Esophagus muscularis mucosa (tissue), 4 donors: ENCODE results near the gene ZC3H12A. TPM values are rescaled to one million over a fixed set of nuclear protein-coding genes. Genes with fewer than 3 reads are reported as not detected.

Source experiments
- DNase-seq: peaks from one replicate; pipeline ENCODE4 v3.0.0-alpha.2; 2017; ENCODE audit errors: extremely low spot score
- H3K27ac ChIP-seq, 4 donors: fragments of 200-600 bp; sonication (generic); replicated peaks in 1 of 4; 1 replicate in 3 of 4; 2 replicates in 1 of 4; pipeline ENCODE4 v1.5.1; 2016 to 2019; ENCODE audit warnings: mild to moderate bottlenecking in 1 of 4
- H3K27me3 ChIP-seq, 4 donors: fragments of 200-600 bp; sonication (generic); one replicate each; pipeline versions ENCODE4 v1.5.1 to v1.6.0; 2016 to 2019
- H3K36me3 ChIP-seq, 4 donors: fragments of 200-600 bp; sonication (generic); one replicate each; pipeline ENCODE4 v1.5.1; 2016 to 2019
- H3K4me1 ChIP-seq, 4 donors: fragments of 200-600 bp; sonication (generic); one replicate each; pipeline ENCODE4 v1.5.1; 2016 to 2019
- H3K4me3 ChIP-seq, 4 donors: fragments of 200-600 bp; sonication (generic); 1 replicate in 2 of 4; 2 replicates in 2 of 4; pipeline ENCODE4 v1.5.1; 2016 to 2019; ENCODE audit warnings: mild to moderate bottlenecking in 4 of 4, moderate library complexity in 1 of 4
- H3K9me3 ChIP-seq, 4 donors: fragments of 200-600 bp; sonication (generic); 1 replicate in 3 of 4; 2 replicates in 1 of 4; pipeline ENCODE4 v1.5.1; 2016 to 2019
- EP300 ChIP-seq: sonication (generic); formaldehyde crosslinking; IDR thresholded peaks from one replicate; pipeline ENCODE4 v1.6.1; 2017; ENCODE audit warnings: antibody characterized with exemption
- POLR2A ChIP-seq: fragments of 450-650 bp; IDR thresholded peaks from one replicate; pipeline ENCODE4 v1.6.1; 2017; ENCODE audit warnings: antibody characterized with exemption, moderate library complexity, mild to moderate bottlenecking, low read depth
- POLR2AphosphoS5 ChIP-seq, 2 donors: sonication (generic); formaldehyde crosslinking; IDR thresholded peaks; one replicate each; pipeline ENCODE4 v1.6.1; 2017; ENCODE audit warnings: antibody characterized with exemption in 2 of 2
- WGBS: methylation state at CpG from one replicate; pipeline ENCODE4 v1.1.5; 2018; 5-methylcytosine and 5-hydroxymethylcytosine counted together
- intact Hi-C: fragments of 100-400 bp; cut with DNase I; formaldehyde crosslinking; loops from one replicate; pipeline ENCODE4 v1.15.1; 2023
- total RNA-seq, 4 donors: library from RNA; depleted of rRNA; stranded (reverse); fragments of >200 nt; gene quantifications; one replicate each; pipeline versions ENCODE4 v1.1.0 to v1.2.1, GENCODE V29; 2016
- TF ChIP-seq, protein P1 (sequence below), 3 experiments: fragments of 200-600 bp in 2 of 3; fragments of 450-650 bp in 1 of 3; sonication (generic) in 2 of 3; IDR thresholded peaks; one replicate each; pipeline ENCODE4 v1.5.1; 2017 to 2019; ENCODE audit warnings: antibody characterized with exemption in 3 of 3, mild to moderate bottlenecking in 2 of 3, moderate library complexity in 1 of 3

ZC3H12A gene
- total RNA-seq, 4 donors from 2014 or later: 9.6 to 23.5 (median 11.7) TPM

DNA sequence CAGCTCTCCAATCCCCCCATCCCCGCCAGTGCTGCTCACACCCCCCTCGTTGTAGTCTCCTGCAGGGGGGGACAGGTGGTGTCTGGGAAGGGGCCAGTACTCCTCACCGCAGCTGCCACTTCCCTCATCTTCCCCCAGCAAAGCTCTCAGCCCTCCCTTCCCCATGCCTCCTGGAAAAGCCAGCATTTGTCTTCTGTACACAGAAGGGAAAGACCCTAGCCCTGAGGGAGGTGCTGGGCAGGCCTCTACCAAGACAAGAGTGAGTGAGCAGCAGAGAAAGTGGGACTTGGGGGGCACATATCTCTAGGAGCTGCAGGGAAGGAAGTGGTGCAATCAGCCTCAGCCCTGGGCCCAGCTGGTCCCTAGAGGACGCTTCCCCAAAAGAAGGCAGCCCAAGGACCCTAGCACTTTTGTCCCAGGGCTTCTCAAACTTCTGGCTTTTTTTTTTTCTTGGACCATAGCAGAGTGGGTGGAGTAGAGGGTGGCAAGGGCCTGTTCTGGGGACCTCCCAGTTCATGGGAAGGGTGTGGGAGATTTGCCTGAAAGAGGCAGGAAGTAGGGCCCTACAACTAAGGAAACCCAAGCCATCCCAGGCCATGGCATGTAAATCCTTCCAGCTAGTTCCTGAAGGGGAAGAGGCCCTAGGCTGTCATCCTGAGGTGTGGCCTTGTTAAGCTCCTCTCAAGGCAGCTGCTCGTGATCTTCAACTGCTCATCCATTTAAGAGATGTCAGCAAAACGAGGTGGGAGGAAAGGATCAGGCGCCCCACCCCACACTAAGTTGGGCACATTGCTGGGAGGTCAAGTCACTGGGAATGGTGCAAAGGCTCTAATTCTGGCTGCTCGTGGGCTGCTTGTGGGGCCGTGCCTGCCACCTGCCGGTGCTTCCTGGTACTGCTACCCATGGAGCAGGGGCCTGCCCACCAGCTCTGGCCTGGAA lies 12.6 kb downstream of the ZC3H12A start:
- Histone ChIP-seq H3K9me3 (no peaks in the 10 kb centered on the region), H3K27ac (peak overlapping the region; percentile 72 to 83 (median 76)), H3K36me3 (peaks cover 39 to 75% (median 63%) of the 10 kb centered on the region in 4 donors), H3K4me1 (peaks cover 29 to 43% (median 39%) of the 10 kb centered on the region in 4 donors), H3K27me3 (no peaks in the 10 kb centered on the region), H3K4me3 (no peak overlapping the region)
- intact Hi-C loops: loop anchor here (1.0 kb wide), 1 partner anchor 32 kb away; no protein-coding TSS in a partner anchor
- WGBS: 10% methylated on average over 8 of the region's 10 CpGs
- peak; percentile 64 to 70 for TF ChIP-seq POLR2AphosphoS5 (IDR thresholded peaks at IDR 0.05)
- TF ChIP-seq POLR2A: no peak
- TF ChIP-seq, protein P1, sequence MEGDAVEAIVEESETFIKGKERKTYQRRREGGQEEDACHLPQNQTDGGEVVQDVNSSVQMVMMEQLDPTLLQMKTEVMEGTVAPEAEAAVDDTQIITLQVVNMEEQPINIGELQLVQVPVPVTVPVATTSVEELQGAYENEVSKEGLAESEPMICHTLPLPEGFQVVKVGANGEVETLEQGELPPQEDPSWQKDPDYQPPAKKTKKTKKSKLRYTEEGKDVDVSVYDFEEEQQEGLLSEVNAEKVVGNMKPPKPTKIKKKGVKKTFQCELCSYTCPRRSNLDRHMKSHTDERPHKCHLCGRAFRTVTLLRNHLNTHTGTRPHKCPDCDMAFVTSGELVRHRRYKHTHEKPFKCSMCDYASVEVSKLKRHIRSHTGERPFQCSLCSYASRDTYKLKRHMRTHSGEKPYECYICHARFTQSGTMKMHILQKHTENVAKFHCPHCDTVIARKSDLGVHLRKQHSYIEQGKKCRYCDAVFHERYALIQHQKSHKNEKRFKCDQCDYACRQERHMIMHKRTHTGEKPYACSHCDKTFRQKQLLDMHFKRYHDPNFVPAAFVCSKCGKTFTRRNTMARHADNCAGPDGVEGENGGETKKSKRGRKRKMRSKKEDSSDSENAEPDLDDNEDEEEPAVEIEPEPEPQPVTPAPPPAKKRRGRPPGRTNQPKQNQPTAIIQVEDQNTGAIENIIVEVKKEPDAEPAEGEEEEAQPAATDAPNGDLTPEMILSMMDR (IDR thresholded peaks at IDR 0.05): peak in 2 of 3 experiments; percentile 99
- TF ChIP-seq EP300: no peak
- peak; percentile 95 for DNase-seq

DNA sequence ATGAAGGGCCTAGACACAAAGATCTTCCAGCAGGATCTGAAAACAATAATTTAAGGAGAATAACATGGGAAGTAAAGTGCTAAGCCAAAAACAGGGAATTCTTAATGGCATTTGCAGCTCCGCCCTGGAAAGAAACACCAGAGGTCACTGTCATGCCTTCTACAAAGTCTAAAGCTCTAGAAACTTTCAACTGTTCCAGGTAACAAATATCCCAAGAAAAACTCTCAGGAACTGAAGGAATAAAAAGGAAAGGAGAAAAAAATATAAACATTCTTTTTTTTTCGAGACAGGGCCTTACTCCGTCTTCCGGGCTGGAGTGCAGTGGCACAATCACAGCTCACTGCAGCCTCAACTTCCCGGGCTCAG lies 13.2 kb downstream of the ZC3H12A start:
- Histone ChIP-seq H3K36me3 (peaks cover 39 to 75% (median 63%) of the 10 kb centered on the region in 4 donors), H3K4me3 (no peak overlapping the region), H3K9me3 (no peaks in the 10 kb centered on the region), H3K4me1 (peaks cover 29 to 43% (median 39%) of the 10 kb centered on the region in 4 donors), H3K27me3 (no peaks in the 10 kb centered on the region), H3K27ac (peak overlapping the region; percentile 72 to 83 (median 76))
- intact Hi-C loops: loop anchor here (1.0 kb wide), 1 partner anchor 32 kb away; no protein-coding TSS in a partner anchor
- TF ChIP-seq EP300 (no peak), POLR2AphosphoS5 (IDR thresholded peaks at IDR 0.05) (no peak)
- TF ChIP-seq, protein P1 (IDR thresholded peaks at IDR 0.05): peak in 1 of 3 experiments; percentile 10
- no peak for DNase-seq
- WGBS: 83% methylated on average over 5 of the region's 5 CpGs

DNA sequence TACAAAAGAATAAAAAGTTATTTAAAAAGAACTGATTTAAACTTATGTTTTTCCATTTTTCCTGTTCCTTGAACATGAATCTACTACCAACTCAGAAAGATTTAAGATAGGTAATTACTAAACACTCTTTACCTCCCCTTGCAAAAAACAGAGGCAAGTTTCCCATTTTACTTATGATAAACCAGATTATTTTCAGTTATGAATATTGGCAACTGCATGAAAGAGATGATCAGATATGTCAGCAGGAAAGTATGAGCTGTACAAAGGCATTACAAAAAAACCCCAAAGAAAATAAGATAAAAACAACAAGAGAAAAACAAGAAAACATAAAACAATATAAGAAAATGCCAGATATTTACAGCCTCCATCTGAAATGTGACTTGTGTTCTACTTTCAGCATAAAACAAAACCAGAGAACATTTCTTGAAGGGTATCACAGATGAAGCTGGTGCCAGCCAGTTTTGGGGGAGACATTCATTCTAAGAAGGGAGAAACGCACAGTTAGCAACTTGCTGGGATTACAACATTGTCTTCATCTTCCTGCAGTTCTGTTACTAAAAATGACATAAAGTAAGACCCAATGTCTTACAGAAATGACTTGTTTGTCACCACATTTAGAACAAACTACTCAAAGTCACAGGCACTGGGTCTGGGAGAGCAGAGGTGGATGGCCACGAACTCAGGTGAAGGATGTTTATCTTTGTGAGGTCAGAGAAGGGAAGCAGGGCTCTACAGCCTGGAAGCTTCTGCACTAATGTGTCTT lies 19.1 kb downstream of the ZC3H12A start:
- Histone ChIP-seq H3K27me3 (no peaks in the 10 kb centered on the region), H3K4me3 (no peak overlapping the region), H3K36me3 (peaks cover 33 to 87% (median 70%) of the 10 kb centered on the region in 4 donors), H3K9me3 (no peaks in the 10 kb centered on the region), H3K27ac (no peak overlapping the region), H3K4me1 (peaks cover 6 to 12% (median 11%) of the 10 kb centered on the region in 4 donors)
- no peak for TF ChIP-seq POLR2A
- no peak for TF ChIP-seq EP300
- TF ChIP-seq, protein P1 (IDR thresholded peaks at IDR 0.05): no peak
- no peak for TF ChIP-seq POLR2AphosphoS5 (IDR thresholded peaks at IDR 0.05)
- WGBS: 97% methylated on average over 2 of the region's 2 CpGs
- intact Hi-C loops: no loop called here
- no peak for DNase-seq

DNA sequence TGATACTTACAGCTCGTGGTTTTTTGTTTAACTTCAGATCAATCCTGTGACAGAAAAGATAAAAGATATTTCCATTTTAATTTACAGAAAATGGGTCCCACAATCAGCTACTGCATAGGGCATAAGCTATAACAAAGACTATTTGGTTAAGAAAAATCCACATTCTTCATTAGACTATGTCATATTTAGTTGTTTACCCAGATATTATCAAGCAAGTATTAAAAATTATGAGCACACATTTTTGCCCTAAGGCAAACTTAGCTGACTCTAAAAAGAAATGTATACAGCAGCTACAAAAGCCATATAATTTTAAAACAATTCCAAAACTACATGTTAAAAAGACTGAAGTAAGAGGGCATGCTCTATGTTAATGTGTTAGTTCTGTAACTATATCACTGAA lies 21.5 kb downstream of the ZC3H12A start:
- H3K9me3 ChIP-seq: no peaks in the 10 kb centered on the region
- peaks cover 25 to 76% (median 55%) of the 10 kb centered on the region in 4 donors for H3K36me3 ChIP-seq
- no peak overlapping the region for H3K27ac ChIP-seq
- no peaks in the 10 kb centered on the region for H3K27me3 ChIP-seq
- no peak for DNase-seq
- peaks cover 26 to 30% (median 28%) of the 10 kb centered on the region in 4 donors for H3K4me1 ChIP-seq
- H3K4me3 ChIP-seq: no peak overlapping the region
- 70% methylated on average over 1 of the region's 1 CpG for WGBS
- intact Hi-C loops: no loop called here
- TF ChIP-seq POLR2A: no peak
- TF ChIP-seq, protein P1 (IDR thresholded peaks at IDR 0.05): no peak
- TF ChIP-seq POLR2AphosphoS5 (IDR thresholded peaks at IDR 0.05): no peak
- TF ChIP-seq EP300: no peak
